GM20000 (cell line): ENCODE measurements around the gene SLC24A3.

Experiments
- DNase-seq: peaks from one replicate; pipeline ENCODE4 v3.0.0; 2012; ENCODE audit warnings: low spot score
- TF ChIP-seq, protein P1 (sequence below): IDR thresholded peaks from 2 replicates; pipeline ENCODE4 v1.5.1; 2012; ENCODE audit warnings: mild to moderate bottlenecking, control low read depth; ENCODE audit errors: extremely low read depth, missing control alignments

SLC24A3 gene

DNA sequence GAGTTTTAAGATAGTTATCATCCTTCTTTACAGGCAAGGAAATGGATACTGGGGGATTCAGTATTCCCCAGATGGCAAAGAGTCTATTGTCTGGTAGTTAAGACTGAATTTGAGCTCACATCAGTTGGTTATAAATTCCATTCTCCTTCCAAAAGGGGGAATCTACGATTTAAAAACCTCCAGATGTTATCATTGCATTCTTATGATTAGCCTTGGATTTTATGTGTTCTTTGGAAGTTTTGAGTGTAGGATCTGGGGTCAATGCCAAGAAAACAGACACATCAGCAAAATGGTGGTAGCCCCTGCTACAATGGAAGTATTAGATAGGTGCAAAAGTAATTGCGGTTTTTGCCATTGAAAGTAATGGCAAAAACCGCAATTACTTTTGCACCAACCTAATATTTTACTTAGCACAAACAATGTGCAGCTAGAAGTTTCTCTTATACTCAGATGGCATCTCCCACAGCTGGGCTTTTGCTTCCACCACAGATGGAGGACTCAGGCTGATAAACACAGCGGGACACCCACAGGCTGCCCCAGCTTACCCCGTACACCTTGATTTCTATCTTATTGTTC, 377.4 kb downstream of the SLC24A3 start:
- TF ChIP-seq, protein P1, sequence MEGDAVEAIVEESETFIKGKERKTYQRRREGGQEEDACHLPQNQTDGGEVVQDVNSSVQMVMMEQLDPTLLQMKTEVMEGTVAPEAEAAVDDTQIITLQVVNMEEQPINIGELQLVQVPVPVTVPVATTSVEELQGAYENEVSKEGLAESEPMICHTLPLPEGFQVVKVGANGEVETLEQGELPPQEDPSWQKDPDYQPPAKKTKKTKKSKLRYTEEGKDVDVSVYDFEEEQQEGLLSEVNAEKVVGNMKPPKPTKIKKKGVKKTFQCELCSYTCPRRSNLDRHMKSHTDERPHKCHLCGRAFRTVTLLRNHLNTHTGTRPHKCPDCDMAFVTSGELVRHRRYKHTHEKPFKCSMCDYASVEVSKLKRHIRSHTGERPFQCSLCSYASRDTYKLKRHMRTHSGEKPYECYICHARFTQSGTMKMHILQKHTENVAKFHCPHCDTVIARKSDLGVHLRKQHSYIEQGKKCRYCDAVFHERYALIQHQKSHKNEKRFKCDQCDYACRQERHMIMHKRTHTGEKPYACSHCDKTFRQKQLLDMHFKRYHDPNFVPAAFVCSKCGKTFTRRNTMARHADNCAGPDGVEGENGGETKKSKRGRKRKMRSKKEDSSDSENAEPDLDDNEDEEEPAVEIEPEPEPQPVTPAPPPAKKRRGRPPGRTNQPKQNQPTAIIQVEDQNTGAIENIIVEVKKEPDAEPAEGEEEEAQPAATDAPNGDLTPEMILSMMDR: no peak
- DNase-seq: no peak

DNA sequence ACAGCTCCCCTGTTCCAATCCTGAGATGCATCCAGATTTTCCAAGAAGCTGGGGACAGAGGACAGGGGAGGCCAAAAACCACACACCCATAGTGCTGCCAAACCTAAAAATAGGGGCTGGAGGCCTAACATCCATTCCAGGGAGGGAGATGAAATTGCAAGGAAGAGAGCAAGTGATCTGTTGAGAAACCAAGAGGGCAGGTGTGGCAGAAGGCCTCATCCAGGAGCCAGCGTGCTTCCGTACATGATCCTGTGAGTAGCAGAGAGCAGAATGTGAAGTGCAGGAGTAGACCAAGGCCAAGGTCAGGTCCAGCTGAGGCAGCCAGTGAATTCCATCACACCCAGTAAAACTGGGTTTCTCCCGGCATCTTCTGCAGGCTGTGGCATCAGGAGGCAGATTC, 377.9 kb downstream of the SLC24A3 start:
- DNase-seq: no peak

DNA sequence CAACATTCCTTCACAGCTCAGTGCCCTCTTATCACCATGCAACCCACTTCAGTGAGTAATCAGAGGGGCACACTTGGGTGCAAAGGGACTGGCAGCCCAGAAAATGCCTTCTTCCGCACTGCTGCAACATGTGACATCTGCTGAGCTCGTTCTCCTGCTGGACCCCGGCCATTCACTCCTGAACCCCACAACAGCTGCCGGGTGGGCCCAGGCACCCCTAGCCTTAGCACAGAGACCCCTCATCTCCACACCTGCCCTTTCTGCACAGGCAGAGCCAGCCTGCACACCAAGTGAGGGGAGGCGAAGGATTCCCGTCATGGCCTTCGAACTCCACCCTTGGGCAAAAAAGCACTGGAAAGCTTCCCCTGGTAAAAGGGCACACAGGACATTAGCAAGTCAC, 381.3 kb downstream of the SLC24A3 start:
- DNase-seq: no peak
- TF ChIP-seq, protein P1: no peak

More for the DNA sequence above, 377.9 kb downstream of the SLC24A3 start:
- TF ChIP-seq, protein P1: no peak

DNA sequence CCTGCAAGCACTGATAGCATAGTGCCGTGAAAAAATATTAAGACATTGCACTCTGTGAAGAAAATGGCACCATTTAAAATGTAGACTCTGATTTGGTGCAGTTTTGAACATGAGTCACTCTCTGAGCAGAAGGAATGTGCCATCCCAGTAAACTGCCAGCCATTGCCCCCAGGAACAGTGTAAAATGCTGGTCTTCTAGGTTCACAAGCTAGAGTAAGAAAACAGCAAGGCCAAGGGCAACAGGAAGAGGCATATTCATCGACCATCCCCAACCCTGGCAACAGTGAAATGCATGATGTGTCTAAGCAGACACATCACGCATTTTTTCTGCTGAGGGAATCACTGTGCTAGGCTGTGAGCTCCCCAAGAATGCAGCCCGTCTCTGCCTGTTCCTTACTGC, 382.5 kb downstream of the SLC24A3 start:
- no peak for DNase-seq
- TF ChIP-seq, protein P1: no peak

DNA sequence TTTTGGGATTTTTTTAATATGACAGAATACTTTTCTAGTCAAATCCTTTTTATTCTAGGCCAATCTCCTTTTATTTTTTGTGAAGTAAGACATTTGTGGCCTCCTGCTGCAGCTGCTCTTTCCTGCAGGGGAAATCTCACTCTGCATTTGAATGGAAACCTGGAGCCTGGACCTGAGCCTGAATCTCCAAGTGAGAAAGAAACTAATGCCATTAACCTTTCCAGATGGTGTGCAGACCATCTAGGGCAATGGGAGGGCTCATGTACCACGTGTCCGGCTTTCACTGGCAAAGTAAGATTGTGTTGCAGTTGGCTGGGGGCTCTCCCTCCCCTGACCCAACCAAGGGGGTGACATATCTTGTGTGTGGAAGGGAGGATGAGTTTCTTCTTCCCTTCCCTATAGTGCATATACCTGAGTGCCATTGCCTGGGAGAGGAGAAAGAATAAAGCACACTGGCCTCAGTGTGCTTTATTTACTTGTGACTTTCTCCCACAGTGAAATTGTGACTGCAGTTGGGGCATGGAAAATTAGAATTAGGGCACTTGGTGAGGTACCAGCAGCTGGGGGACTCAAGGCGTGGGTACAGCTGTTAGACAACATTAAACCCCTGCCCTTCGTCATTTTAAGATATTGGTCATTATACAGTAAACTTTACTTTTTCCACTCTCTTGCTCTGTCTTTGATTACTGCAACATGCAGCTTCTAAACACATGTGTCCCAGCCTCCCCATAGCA, 385.8 kb downstream of the SLC24A3 start:
- DNase-seq: no peak
- TF ChIP-seq, protein P1: no peak

DNA sequence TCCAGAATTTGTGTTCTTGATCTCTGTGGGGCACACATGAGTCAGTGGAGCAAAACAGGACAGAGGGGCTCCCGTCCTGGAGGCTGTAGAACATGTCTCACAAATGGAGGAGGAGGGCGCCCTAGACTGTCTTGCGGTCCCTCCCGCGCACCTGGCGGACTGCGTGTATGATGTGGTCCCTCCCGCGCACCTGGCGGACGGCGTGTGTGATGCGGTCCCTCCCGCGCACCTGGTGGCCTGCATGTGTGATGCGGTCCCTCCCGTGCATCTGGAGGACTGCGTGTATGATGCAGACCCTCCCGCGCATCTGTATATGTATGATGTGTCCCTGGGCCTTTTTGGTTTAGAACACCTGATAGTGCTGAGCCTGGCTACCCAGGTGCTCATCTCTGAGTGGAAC, 386.8 kb downstream of the SLC24A3 start:
- DNase-seq: no peak
- TF ChIP-seq, protein P1: no peak

DNA sequence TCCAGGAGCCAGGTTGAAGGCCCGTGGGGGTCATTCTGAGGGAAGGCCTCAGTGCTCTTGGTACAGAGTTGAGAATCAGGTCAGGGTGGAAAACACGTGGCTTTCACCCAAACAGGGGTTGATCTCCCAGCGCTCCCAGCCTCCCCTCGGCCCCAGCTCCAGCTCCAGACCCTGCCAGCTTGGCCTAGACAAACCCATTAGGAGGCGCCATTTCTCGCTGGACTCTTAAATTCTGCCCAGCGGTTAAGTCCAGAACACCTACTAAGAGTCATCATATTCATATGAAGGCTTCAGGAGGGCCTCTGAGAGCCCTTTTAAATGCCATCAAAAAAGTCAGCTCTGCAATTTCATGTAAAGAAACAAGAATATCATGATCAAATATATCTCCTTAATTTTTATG, 387.6 kb downstream of the SLC24A3 start:
- DNase-seq: no peak
- TF ChIP-seq, protein P1: no peak
